Astrocyte of the spinal cord (primary cell): ENCODE measurements around the gene CSNK1E.
"Not testable (repeated sequence)": the region's sequence is repeated elsewhere in the genome, so short reads cannot be mapped to it uniquely, and the experiment has no call there.

Source experiments
- DNase-seq: peaks from one replicate; pipeline ENCODE4 v3.0.0; 2011; ENCODE audit warnings: low read depth, low spot score
- H3K4me3 ChIP-seq: 2 replicates; pipeline ENCODE4 v1.5.1; 2011; ENCODE audit warnings: low read depth, mild to moderate bottlenecking, low read length, moderate library complexity
- CTCF ChIP-seq: IDR thresholded peaks from 2 replicates; pipeline ENCODE4 v1.5.1; 2012; ENCODE audit warnings: low read depth, mild to moderate bottlenecking, low read length, inconsistent platforms
- in situ Hi-C: cut with HindIII; loops from 2 replicates; pipeline ENCODE4 v1.10.0; 2017; ENCODE audit warnings: low sequenced_read_pairs

The CSNK1E gene

GRCh38 chr22:38346506-38346905 lies 29.3 kb upstream of the CSNK1E start:
- TF ChIP-seq CTCF, result no peak
- DNase-seq, result no peak
- in situ Hi-C loops, result no loop called here
- no peak overlapping the region for H3K4me3 ChIP-seq

- DNase-seq, result no peak
- H3K4me3 ChIP-seq, result no peak overlapping the region
- in situ Hi-C loops, result no loop called here
- TF ChIP-seq CTCF, result no peak
These were observed 28.5 kb upstream of the CSNK1E start for GRCh38 chr22:38345782-38346181.

- DNase-seq, in situ Hi-C loops, H3K4me3 ChIP-seq: not testable (repeated sequence)
These were observed 22.7 kb upstream of the CSNK1E start for GRCh38 chr22:38339893-38340292.

GRCh38 chr22:38338772-38339379 lies 21.6 kb upstream of the CSNK1E start:
- H3K4me3 ChIP-seq, result no peak overlapping the region
- DNase-seq, result no peak
- in situ Hi-C loops, result no loop called here
- TF ChIP-seq CTCF, result no peak

GRCh38 chr22:38336699-38337098 lies 19.5 kb upstream of the CSNK1E start:
- in situ Hi-C loops, result no loop called here
- TF ChIP-seq CTCF, result no peak
- peak overlapping the region; percentile 46 for H3K4me3 ChIP-seq

GRCh38 chr22:38335077-38335476 lies 17.8 kb upstream of the CSNK1E start:
- DNase-seq, result no peak
- no peak for TF ChIP-seq CTCF
- no peak overlapping the region for H3K4me3 ChIP-seq
- in situ Hi-C loops, result no loop called here

More at GRCh38 chr22:38336699-38337098, 19.5 kb upstream of the CSNK1E start:
- no peak for DNase-seq

GRCh38 chr22:38327805-38328204 lies 10.6 kb upstream of the CSNK1E start:
- DNase-seq, result peak; percentile 62
- TF ChIP-seq CTCF, result no peak
- H3K4me3 ChIP-seq, result no peak overlapping the region
- in situ Hi-C loops, result no loop called here
